Retinal pigment epithelial cell (primary cell): Measurements from ENCODE around the gene PNN.
"Not testable (repeated sequence)": the region's sequence is repeated elsewhere in the genome, so short reads cannot be mapped to it uniquely, and the experiment has no call there.

Experiments used
- DNase-seq: peaks from one replicate; pipeline ENCODE4 v3.0.0-alpha.2; 2010; ENCODE audit warnings: low read depth
- H3K4me3 ChIP-seq: 2 replicates; pipeline ENCODE4 v1.5.1; 2011; ENCODE audit warnings: mild to moderate bottlenecking, low read length, control low read depth, moderate library complexity
- TF ChIP-seq, protein P1 (sequence below): conservative IDR thresholded peaks from 2 replicates; pipeline ENCODE4 v1.5.1; 2011; ENCODE audit warnings: low read depth, low read length, control low read depth, inconsistent platforms

The PNN gene

DNA sequence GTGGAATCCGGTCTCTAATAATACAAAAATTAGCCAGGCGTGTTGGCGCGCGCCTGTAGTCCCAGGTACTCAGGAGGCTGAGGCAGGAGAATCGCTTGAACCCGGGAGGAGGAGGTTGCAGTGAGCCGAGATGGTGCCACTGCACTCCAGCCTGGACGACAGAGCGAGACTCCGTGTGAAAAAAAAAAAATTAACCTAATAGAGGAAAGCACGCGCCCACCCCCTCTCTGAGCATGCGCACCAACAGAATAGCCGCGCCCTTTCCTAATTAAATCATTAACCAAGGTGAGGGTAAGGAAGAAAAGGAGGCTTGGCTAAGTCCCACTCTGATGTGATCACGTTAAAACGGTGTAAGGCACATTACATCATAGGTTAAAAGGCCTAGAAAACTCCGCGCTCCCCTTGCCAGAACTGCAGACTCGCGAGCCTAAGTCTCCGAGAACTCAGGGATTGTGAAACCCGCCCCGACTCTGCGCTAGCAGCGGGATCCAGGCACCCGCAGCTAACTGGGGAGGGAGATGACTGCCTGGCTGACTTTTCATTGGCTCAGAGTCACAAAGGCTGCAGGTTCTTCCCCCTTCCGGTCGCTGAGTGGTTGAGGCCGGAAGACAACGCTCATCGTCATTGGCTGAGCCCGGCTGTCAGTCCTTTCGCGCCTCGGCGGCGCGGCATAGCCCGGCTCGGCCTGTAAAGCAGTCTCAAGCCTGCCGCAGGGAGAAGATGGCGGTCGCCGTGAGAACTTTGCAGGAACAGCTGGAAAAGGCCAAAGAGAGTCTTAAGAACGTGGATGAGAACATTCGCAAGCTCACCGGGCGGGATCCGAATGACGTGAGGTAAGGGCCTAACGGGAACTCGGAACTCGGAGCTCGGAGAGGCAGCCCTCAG, at the start of gene PNN:
Gene PNN, plus strand, starts transcription at position 695 of the 885 bp plus-strand sequence. Its CDS starts 26 bp downstream, at position 721.
- peak within 1 kb of the TSS; percentile 69 for H3K4me3 ChIP-seq
- TF ChIP-seq, protein P1, sequence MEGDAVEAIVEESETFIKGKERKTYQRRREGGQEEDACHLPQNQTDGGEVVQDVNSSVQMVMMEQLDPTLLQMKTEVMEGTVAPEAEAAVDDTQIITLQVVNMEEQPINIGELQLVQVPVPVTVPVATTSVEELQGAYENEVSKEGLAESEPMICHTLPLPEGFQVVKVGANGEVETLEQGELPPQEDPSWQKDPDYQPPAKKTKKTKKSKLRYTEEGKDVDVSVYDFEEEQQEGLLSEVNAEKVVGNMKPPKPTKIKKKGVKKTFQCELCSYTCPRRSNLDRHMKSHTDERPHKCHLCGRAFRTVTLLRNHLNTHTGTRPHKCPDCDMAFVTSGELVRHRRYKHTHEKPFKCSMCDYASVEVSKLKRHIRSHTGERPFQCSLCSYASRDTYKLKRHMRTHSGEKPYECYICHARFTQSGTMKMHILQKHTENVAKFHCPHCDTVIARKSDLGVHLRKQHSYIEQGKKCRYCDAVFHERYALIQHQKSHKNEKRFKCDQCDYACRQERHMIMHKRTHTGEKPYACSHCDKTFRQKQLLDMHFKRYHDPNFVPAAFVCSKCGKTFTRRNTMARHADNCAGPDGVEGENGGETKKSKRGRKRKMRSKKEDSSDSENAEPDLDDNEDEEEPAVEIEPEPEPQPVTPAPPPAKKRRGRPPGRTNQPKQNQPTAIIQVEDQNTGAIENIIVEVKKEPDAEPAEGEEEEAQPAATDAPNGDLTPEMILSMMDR: no peak
- DNase-seq: peak; percentile 100

DNA sequence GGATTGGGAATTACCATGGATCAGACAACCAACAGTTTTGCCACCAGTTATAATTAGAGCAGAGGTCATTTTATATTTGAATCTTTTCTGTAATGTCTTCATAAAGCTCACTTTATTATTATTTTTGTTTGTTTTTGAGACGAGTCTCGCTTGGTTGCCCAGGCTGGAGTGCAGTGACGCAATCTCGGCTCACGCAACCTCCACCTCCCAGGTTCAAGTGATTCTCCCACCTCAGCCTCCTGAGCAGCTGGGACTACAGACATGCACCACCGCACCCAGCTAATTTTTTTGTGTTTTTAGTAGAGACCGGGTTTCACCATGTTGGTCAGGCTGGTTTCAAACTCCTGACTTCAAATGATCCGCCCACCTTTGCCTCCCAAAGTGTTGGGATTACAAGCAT, 37.2 kb upstream of the PNN start:
- not testable (repeated sequence) for DNase-seq, H3K4me3 ChIP-seq

DNA sequence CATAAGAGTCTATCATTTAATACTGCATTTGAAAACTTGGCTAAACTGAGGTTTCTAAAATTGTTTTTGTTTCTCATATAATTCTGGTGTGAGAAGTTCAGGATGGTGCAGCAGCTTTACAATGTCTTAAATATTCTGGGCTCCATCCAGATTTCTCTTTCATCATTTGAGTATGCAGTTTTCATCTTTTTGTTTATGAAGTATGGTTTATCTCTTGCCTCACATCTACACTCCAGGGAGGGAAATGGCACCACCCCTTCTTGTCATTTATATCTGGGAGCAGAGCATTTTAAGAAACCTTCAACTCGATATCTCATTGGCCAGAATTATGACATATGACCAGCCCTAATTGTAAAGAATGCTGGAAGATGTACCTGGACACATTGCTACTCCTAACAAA, 36.6 kb upstream of the PNN start:
- no peak overlapping the region for H3K4me3 ChIP-seq
- DNase-seq: no peak
- TF ChIP-seq, protein P1: no peak

DNA sequence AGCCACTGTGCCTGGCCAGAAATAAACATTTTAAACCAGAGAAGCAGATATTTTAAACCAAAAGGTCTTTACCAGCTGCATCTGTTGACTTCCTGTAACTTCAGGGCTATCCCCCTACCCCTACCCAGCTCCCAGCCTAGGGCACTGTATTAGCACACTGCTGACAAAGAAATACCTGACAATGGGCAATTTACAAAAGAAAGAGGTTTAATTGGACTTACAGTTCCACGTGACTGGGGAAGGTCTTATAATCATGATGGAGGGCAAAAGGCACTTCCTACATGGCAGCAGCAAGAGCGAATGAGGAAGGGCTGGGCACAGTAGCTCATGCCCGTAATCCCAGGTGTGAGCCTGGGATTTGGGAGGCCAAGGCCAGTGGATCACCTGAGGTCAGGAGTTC, 34.9 kb upstream of the PNN start:
- TF ChIP-seq, protein P1: no peak
- no peak overlapping the region for H3K4me3 ChIP-seq
- no peak for DNase-seq

DNA sequence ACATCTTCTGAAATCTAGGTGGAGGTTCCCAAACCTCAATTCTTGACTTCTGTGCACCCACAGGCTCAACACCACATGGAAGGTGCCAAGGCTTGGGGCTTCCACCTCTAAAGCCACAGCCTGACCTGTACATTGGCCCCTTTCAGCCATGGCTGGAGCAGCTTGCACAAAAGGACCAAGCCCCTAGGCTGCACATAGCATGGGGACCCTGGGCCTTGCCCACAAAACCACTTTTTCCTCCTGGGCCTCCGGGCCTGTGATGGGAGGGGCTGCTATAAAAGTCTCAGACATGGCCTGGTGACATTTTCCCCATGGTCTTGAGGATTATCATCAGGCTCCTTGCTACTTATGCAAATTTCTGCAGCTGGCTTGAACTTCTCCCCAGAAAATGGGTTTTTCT, 33.4 kb upstream of the PNN start:
- H3K4me3 ChIP-seq, DNase-seq: not testable (repeated sequence)

DNA sequence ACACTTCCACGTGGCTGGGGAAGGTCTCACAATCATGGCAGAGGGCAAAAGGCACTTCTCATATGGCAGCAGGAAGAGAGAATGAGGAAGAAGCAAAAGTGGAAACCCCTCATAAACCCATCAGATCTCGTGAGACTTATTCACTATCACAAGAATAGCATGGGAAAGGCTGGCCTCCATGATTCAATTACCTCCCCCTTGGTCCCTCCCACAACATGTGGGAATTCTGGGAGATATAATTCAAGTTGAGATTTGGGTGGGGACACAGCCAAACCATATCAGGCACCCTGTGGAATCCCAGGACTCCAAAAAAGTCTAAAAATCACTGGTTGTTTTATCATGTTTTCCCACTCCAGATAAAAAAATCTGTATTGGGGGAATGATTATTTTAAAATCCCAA, 31.8 kb upstream of the PNN start:
- DNase-seq, H3K4me3 ChIP-seq: not testable (repeated sequence)

DNA sequence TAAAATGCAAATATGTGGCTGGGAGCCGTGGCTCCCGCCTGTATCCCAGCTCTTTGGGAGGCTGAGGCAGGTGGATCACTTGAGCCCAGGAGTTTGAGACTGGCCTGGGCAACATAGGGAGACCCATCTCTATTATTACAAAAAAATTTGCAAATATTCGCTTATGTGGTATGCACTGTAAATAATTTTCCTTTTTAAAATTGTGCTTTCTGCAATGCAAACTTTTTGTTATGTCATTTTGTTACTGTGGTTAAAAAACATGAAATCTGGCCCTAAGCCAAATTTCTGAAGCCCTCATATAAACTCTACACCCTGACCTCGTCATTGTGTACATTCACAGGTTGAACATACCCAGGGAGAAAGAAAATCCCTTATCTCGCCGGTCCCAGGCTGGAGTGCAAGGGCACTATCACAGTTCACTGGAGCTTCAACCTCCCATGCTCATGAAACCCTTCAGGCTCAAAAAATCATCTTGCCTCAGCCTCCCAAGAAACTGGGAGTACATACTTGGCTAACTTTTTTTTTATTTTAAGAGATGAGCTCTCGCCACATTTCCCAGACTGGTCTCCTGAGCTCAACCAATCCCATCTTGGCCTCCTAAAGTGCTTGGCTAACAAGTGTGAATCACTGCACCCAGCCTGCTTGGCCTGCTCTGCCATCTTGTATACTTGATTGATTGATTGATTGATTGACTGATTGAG, 29.6 kb upstream of the PNN start:
- DNase-seq: no peak
- H3K4me3 ChIP-seq: no peak overlapping the region
- TF ChIP-seq, protein P1: no peak

DNA sequence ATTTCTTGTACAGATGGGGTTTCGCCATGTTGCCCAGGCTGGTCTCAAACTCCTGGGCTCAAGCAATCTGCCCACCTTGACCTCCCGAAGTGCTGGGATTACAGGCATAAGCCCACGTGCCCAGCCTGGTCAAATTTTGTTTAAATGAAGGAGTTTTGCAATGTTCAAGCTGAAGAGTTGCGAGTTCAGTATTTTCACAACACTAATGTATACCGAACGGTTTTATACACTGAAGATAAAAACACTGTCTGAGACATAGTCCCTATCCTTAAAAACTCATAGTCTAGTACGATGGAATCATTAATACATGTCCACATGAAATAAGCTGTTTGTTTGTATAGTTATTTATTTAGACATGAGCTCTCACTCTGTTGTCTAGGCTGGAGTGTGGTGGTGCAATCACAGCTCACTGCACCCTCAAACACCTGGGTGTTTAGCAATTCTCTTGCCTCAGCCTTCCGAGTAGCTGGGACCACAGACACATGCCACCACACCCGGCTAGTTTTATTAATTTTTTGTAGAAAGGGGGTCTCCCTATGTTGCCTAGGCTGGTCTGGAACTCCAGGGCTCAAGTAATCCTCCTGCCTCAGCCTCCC, 20.4 kb upstream of the PNN start:
- H3K4me3 ChIP-seq: no peak overlapping the region
- TF ChIP-seq, protein P1: no peak
- DNase-seq: no peak
